A549 (cell line): Measurements from ENCODE around the gene DDIT4. TPM values are rescaled to one million over a fixed set of nuclear protein-coding genes. Genes with fewer than 3 reads are reported as not detected.
"Not testable (repeated sequence)": the region's sequence is repeated elsewhere in the genome, so short reads cannot be mapped to it uniquely, and the experiment has no call there.

Experiments
- ATAC-seq, 2 experiments: fragments of 200-7000 bp in 1 of 2; fragments of >200 bp in 1 of 2; cut with Nextera tagmentation in 1 of 2; cut with Tn5 transposase in 1 of 2; 3 replicates each; pipeline versions ENCODE4 v1.8.0 to v1.9.1; 2018 to 2020; ENCODE audit warnings: mild to moderate bottlenecking in 1 of 2, moderate library complexity in 1 of 2
- CTCF ChIA-PET: fragments of 300-600 bp; sonication (Branson Sonifier 250); formaldehyde crosslinking; extraction: SDS; loops from one replicate; lab custom pipeline; 2021; ENCODE audit warnings: antibody characterized with exemption, inconsistent platforms; lab: Yijun Ruan, JAX
- POLR2A ChIA-PET: fragments of 350-600 bp; formaldehyde crosslinking; extraction: SDS; loops from one replicate; lab custom pipeline; 2021; ENCODE audit warnings: antibody characterized with exemption, inconsistent platforms; lab: Yijun Ruan, JAX
- DNase-seq, 2 experiments: peaks; one replicate each; pipeline versions ENCODE4 v3.0.0 to v3.0.0-alpha.2; 2011 to 2016; ENCODE audit warnings: low read depth in 1 of 2, low spot score in 1 of 2
- FAIRE-seq: peaks from 2 replicates; lab custom pipeline; 2011; peaks lifted over from hg19 to GRCh38; lab: Jason Lieb, UNC
- H3K27ac ChIP-seq, 2 experiments: fragments of >200 bp; sonication (Bioruptor Twin); formaldehyde crosslinking; 3 replicates each; pipeline ENCODE4 v1.5.1; 2016 to 2017
- H3K4me1 ChIP-seq: fragments of >200 bp; sonication (Bioruptor Twin); formaldehyde crosslinking; 3 replicates; pipeline ENCODE4 v1.6.1; 2016
- H3K4me2 ChIP-seq: fragments of >200 bp; sonication (Bioruptor Twin); formaldehyde crosslinking; 3 replicates; pipeline ENCODE4 v1.6.1; 2016
- H3K4me3 ChIP-seq: fragments of >200 bp; sonication (Bioruptor Twin); formaldehyde crosslinking; 3 replicates; pipeline ENCODE4 v1.5.1; 2016
- H3K9me3 ChIP-seq: fragments of >200 bp; sonication (Bioruptor Twin); formaldehyde crosslinking; 3 replicates; pipeline ENCODE4 v1.6.1; 2016
- CEBPB ChIP-seq, 2 experiments: fragments of >200 bp in 1 of 2; sonication (Bioruptor Twin) in 1 of 2; formaldehyde crosslinking in 1 of 2; IDR thresholded peaks; 2 replicates each; pipeline ENCODE4 v1.6.1; 2012 to 2016
- CTCF ChIP-seq: fragments of >200 bp; sonication (Bioruptor Twin); formaldehyde crosslinking; IDR thresholded peaks from 3 replicates; pipeline ENCODE4 v1.5.1; 2016
- EHF ChIP-seq: fragments of 250-450 bp; sonication (Bioruptor Pico); IDR thresholded peaks from 2 replicates; pipeline ENCODE4 v1.5.0; 2020; ENCODE audit warnings: mild to moderate bottlenecking
- ESRRA ChIP-seq: fragments of 150-350 bp; IDR thresholded peaks from 2 replicates; pipeline ENCODE4 v1.6.1; 2014; ENCODE audit warnings: mild to moderate bottlenecking, low read length, borderline replicate concordance
- HEYL ChIP-seq: fragments of 250-450 bp; sonication (Bioruptor Pico); IDR thresholded peaks from 2 replicates; pipeline ENCODE4 v1.8.0; 2021; ENCODE audit warnings: mild to moderate bottlenecking, moderate library complexity
- HMGXB4 ChIP-seq: fragments of 250-450 bp; sonication (Bioruptor Pico); IDR thresholded peaks from 2 replicates; pipeline ENCODE4 v1.5.0; 2021; ENCODE audit warnings: mild to moderate bottlenecking, moderate library complexity, borderline replicate concordance
- KDM1A ChIP-seq: fragments of 200-600 bp; sonication (generic); IDR thresholded peaks from 2 replicates; pipeline ENCODE4 v1.6.1; 2016; ENCODE audit warnings: low read depth, mild to moderate bottlenecking
- MAFK ChIP-seq: fragments of 450-650 bp; IDR thresholded peaks from 2 replicates; pipeline ENCODE4 v1.6.1; 2014; ENCODE audit not compliant: partially characterized antibody
- MAZ ChIP-seq: fragments of 150-350 bp; IDR thresholded peaks from 2 replicates; pipeline ENCODE4 v1.6.1; 2014; ENCODE audit warnings: antibody characterized with exemption, low read depth, low read length, borderline replicate concordance
- NFE2L2 ChIP-seq: fragments of 150-350 bp; conservative IDR thresholded peaks from 2 replicates; pipeline ENCODE4 v1.6.1; 2014; ENCODE audit warnings: low read length
- NR3C1 ChIP-seq: fragments of >200 bp; sonication (Bioruptor Twin); formaldehyde crosslinking; IDR thresholded peaks from 3 replicates; pipeline ENCODE4 v1.6.1; 2017
- RAD21 ChIP-seq, 2 experiments: fragments of >200 bp in 1 of 2; sonication (Bioruptor Twin) in 1 of 2; formaldehyde crosslinking in 1 of 2; IDR thresholded peaks in 1 of 2; conservative IDR thresholded peaks in 1 of 2; 2 replicates in 1 of 2; 3 replicates in 1 of 2; pipeline ENCODE4 v1.6.1; 2012 to 2018; ENCODE audit warnings: inconsistent platforms in 1 of 2
- RNF2 ChIP-seq: fragments of 200-600 bp; sonication (generic); IDR thresholded peaks from 2 replicates; pipeline ENCODE4 v1.6.1; 2016; ENCODE audit warnings: low read depth, mild to moderate bottlenecking, antibody characterized with exemption, moderate library complexity, borderline replicate concordance
- ZC3H11A ChIP-seq: fragments of 450-650 bp; IDR thresholded peaks from 2 replicates; pipeline ENCODE4 v1.6.1; 2014; ENCODE audit warnings: antibody characterized with exemption, mild to moderate bottlenecking
- ZFP36 ChIP-seq: fragments of 450-650 bp; IDR thresholded peaks from 2 replicates; pipeline ENCODE4 v1.6.1; 2014; ENCODE audit warnings: borderline replicate concordance; ENCODE audit not compliant: partially characterized antibody
- ZSCAN20 ChIP-seq: fragments of 250-450 bp; sonication (Bioruptor Pico); IDR thresholded peaks from 2 replicates; pipeline ENCODE4 v1.8.0; 2022; ENCODE audit warnings: mild to moderate bottlenecking, moderate library complexity
- WGBS: methylation state at CpG from one replicate; pipeline ENCODE4 v1.1.6; 2017; ENCODE audit errors: missing lambda C conversion rate; 5-methylcytosine and 5-hydroxymethylcytosine counted together
- polyA plus RNA-seq, 4 experiments: library from polyadenylated mRNA; depleted of rRNA in 3 of 4; stranded (reverse); fragments of >200 nt; fragmentation: RNase III in 1 of 4; extraction: RNeasy Plus Mini Kit Qiagen cat#74134 plus additional on column Dnase treatment in 1 of 4; gene quantifications; 2 replicates in 3 of 4; 3 replicates in 1 of 4; pipeline ENCODE4 v1.2.3, GENCODE V29; 2011 to 2017

The DDIT4 gene
- polyA plus RNA-seq, 2 of the 4 experiments (the other 2 are of a cell fraction) = 239 to 392 TPM

GRCh38 chr10:72277996-72278667 is 4.4 kb downstream of the DDIT4 start:
- DNase-seq (peak in 1 of 2 experiments; percentile 70), ATAC-seq (0 out of 6 replicates have a peak, but pooled peaks of 1 of the 2 experiments have one; percentile 0), FAIRE-seq (no peak)
- Histone ChIP-seq H3K27ac (peak overlapping the region; percentile 98), H3K4me3 (no peak overlapping the region), H3K4me1 (peaks cover 39% of the 10 kb centered on the region), H3K9me3 (no peaks in the 10 kb centered on the region), H3K4me2 (peak overlapping the region; percentile 20; the same call in 1 of the 3 replicates)
- TF ChIP-seq MAZ = no peak
- TF ChIP-seq KDM1A = no peak
- no peak for TF ChIP-seq HMGXB4 (CRISPR knock-in tag)
- peak; percentile 21 for TF ChIP-seq ZFP36
- peak in 1 of 2 experiments; percentile 31; a peak in 1 of 4 replicates for TF ChIP-seq CEBPB (IDR thresholded peaks at IDR 0.05)
- POLR2A ChIA-PET = interaction anchor here (0.8 to 6.8 kb wide), 12 partner anchors 9 to 56 kb away, joined by 3 to 126 read pairs (median 6); no protein-coding TSS in a partner anchor
- WGBS = 96% methylated on average over 3 of the region's 3 CpGs
- CTCF ChIA-PET = interaction anchor here (0.8 to 8.9 kb wide), 10 partner anchors 11 to 62 kb away, joined by 3 to 89 read pairs (median 4); partner anchors contain the start of gene ASCC1

- ChIA-PET POLR2A (interaction anchor here (0.6 to 6.8 kb wide), 7 partner anchors 14 to 165 kb away, joined by 3 to 126 read pairs (median 7); no protein-coding TSS in a partner anchor), CTCF (interaction anchor here (0.8 to 8.9 kb wide), 8 partner anchors 11 to 62 kb away, joined by 3 to 89 read pairs (median 6); partner anchors contain the start of gene ASCC1)
- 63% methylated on average over 5 of the region's 5 CpGs for WGBS
- ATAC-seq = no peak
- no peak for FAIRE-seq
- DNase-seq = peak in 1 of 2 experiments; percentile 52
- TF ChIP-seq MAFK (no peak), CTCF (peak; percentile 26; the same call in 1 of the 3 replicates), HEYL (CRISPR knock-in tag) (0 out of 2 replicates have a peak, but pooled peaks have one; percentile 35), KDM1A (no peak), CEBPB (IDR thresholded peaks at IDR 0.05) (no peak), RNF2 (no peak), ZSCAN20 (CRISPR knock-in tag) (no peak), ZC3H11A (no peak), NR3C1 (no peak), RAD21 (conservative IDR thresholded peaks at IDR 0.05 in 1 of 2, IDR thresholded peaks at IDR 0.05 in 1 of 2) (no peak), NFE2L2 (no peak), ESRRA (no peak), EHF (CRISPR knock-in tag) (no peak)
- TF ChIP-seq, all 56 proteins: peak for 2
- H3K4me2 ChIP-seq = peak overlapping the region; percentile 20; the same call in 1 of the 3 replicates
- peaks cover 39% of the 10 kb centered on the region for H3K4me1 ChIP-seq
- H3K27ac ChIP-seq = peak overlapping the region; percentile 98
- H3K9me3 ChIP-seq = no peaks in the 10 kb centered on the region
- no peak overlapping the region for H3K4me3 ChIP-seq
Measured at GRCh38 chr10:72278668-72279393, 5.1 kb downstream of the DDIT4 start.

- not testable (repeated sequence) for ATAC-seq, H3K4me3 ChIP-seq, H3K4me2 ChIP-seq, H3K9me3 ChIP-seq, FAIRE-seq, DNase-seq
- WGBS = 94% methylated on average over 7 of the region's 7 CpGs
- H3K4me1 ChIP-seq = peaks cover 39% of the 10 kb centered on the region
- POLR2A ChIA-PET = interaction anchor here (1.0 to 6.8 kb wide), 4 partner anchors 13 to 41 kb away, joined by 3 to 126 read pairs (median 18); no protein-coding TSS in a partner anchor
- CTCF ChIA-PET = interaction anchor here (0.6 to 8.9 kb wide), 7 partner anchors 12 to 64 kb away, joined by 3 to 89 read pairs (median 6); no protein-coding TSS in a partner anchor
- H3K27ac ChIP-seq = peak overlapping the region; percentile 98
Measured at GRCh38 chr10:72279587-72279986, 5.9 kb downstream of the DDIT4 start.
